ENCODE data around the gene ECSCR. TPM values are rescaled to one million over a fixed set of nuclear protein-coding genes. Genes with fewer than 3 reads are reported as not detected.

Gene ECSCR
- total and polyA plus RNA-seq, 9 donors: 4.4 to 43.5 (median 11.1) TPM

- WGBS, 3 donors: 74 to 84% (median 78%) methylated on average over 15 of the region's 15 CpGs
- H3K27ac ChIP-seq: no peak overlapping the region
- intact Hi-C loops (cut with DNase I): no loop called here
- DNase-seq: no peak
- H3K27me3 ChIP-seq: no peaks in the 10 kb centered on the region
- peaks cover 3% of the 10 kb centered on the region for H3K4me1 ChIP-seq (ENCODE audit: insufficient read depth)
- TF ChIP-seq EP300 (IDR thresholded peaks at IDR 0.05) (no peak), CTCF (IDR thresholded peaks at IDR 0.05) (no peak), POLR2A (IDR thresholded peaks at IDR 0.05) (no peak)
- no peaks in the 10 kb centered on the region for H3K36me3 ChIP-seq
- H3K9me3 ChIP-seq: no peaks in the 10 kb centered on the region
- no peak overlapping the region for H3K4me3 ChIP-seq
Measured at GRCh38 chr5:139472386-139473030, 10.0 kb upstream of the ECSCR start.

DNA sequence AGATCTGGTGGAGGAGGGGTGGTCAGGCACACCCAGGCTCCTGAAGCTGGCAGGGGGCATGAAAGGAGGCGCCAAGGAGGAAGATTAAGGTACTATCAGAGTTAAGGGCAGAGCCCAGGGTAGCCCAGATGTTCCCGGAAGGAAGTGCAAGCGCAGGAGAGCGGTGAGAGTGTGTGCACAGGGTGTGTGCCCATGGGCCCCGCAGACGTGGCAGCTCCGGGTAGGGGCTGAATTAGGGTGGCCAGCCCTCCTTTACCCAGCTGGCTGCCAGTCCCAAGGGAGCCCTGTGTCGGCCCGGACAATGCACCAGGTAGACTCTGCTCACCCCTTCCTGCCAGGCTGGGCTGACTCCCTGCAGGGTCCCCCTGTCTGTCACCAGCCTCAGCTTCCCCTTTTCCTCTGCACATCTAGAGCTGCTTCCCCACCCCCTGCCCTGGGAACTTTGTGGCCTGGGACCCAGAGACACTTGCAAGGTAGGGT is 8.3 kb upstream of the ECSCR start, which contains the start of gene SMIM33:
TSS of gene SMIM33 (plus strand) at position 184 of the 480 bp plus-strand sequence. CDS start at position 302, 118 bp downstream.
- Histone ChIP-seq H3K4me3 (no peak within 1 kb of the TSS), H3K27me3 (no peaks in the 10 kb centered on the region), H3K9me3 (no peaks in the 10 kb centered on the region), H3K27ac (no peak within 1 kb of the TSS), H3K4me1 (ENCODE audit: insufficient read depth) (peaks cover 3% of the 10 kb centered on the region), H3K36me3 (no peaks in the 10 kb centered on the region)
- no peak for DNase-seq
- WGBS, 3 donors: 76 to 88% (median 82%) methylated on average over 9 of the region's 9 CpGs
- TF ChIP-seq EP300 (IDR thresholded peaks at IDR 0.05): no peak
- TF ChIP-seq POLR2A (IDR thresholded peaks at IDR 0.05): no peak
- no peak for TF ChIP-seq CTCF (IDR thresholded peaks at IDR 0.05)
- intact Hi-C loops (cut with DNase I): no loop called here

GRCh38 chr5:139468421-139468931 is 5.9 kb upstream of the ECSCR start:
- no peak for DNase-seq
- H3K36me3 ChIP-seq: no peaks in the 10 kb centered on the region
- H3K27me3 ChIP-seq: no peaks in the 10 kb centered on the region
- H3K4me3 ChIP-seq: no peak overlapping the region
- H3K4me1 ChIP-seq (ENCODE audit: insufficient read depth): no peaks in the 10 kb centered on the region
- H3K9me3 ChIP-seq: no peaks in the 10 kb centered on the region
- 85 to 88% (median 88%) methylated on average over 8 of the region's 8 CpGs for WGBS, 3 donors
- TF ChIP-seq CTCF (IDR thresholded peaks at IDR 0.05) (no peak), POLR2A (IDR thresholded peaks at IDR 0.05) (no peak), EP300 (IDR thresholded peaks at IDR 0.05) (no peak)
- intact Hi-C loops (cut with DNase I): no loop called here
- H3K27ac ChIP-seq: no peak overlapping the region

GRCh38 chr5:139461698-139462097 is 845 bp downstream of the ECSCR start:
- WGBS, 3 donors: 71 to 81% (median 77%) methylated on average over 5 of the region's 5 CpGs
- H3K4me3 ChIP-seq: no peak overlapping the region
- no peak overlapping the region for H3K27ac ChIP-seq
- intact Hi-C loops (cut with DNase I): no loop called here
- no peaks in the 10 kb centered on the region for H3K9me3 ChIP-seq
- no peak for DNase-seq
- TF ChIP-seq EP300 (IDR thresholded peaks at IDR 0.05) (no peak), POLR2A (IDR thresholded peaks at IDR 0.05) (no peak), CTCF (IDR thresholded peaks at IDR 0.05) (no peak)
- H3K36me3 ChIP-seq: no peaks in the 10 kb centered on the region
- no peaks in the 10 kb centered on the region for H3K27me3 ChIP-seq
- H3K4me1 ChIP-seq (ENCODE audit: insufficient read depth): no peaks in the 10 kb centered on the region
